ENCODE results near the gene MTA1.

GRCh38 chr14:105387530-105387922 is 32.1 kb upstream of the MTA1 start:
- TF ChIP-seq CTCF (IDR thresholded peaks at IDR 0.05) (no peak), POLR2A (IDR thresholded peaks at IDR 0.05) (no peak), EP300 (IDR thresholded peaks at IDR 0.05) (no peak)

Data from stomach (tissue), 4 donors.